Left renal cortex interstitium (tissue), 4 donors: ENCODE results near the gene EXOC6B. TPM values are rescaled to one million over a fixed set of nuclear protein-coding genes. Genes with fewer than 3 reads are reported as not detected.

Source experiments
- DNase-seq, 4 donors: peaks; one replicate each; pipeline ENCODE4 v3.0.0-alpha.2; 2013; ENCODE audit warnings: low read depth in 4 of 4, low spot score in 2 of 4, missing footprints in 1 of 4
- polyA plus RNA-seq, 4 donors: library from polyadenylated mRNA; unstranded; fragments of 120-200 nt; gene quantifications; one replicate each; pipeline ENCODE4 v1.2.1, GENCODE V29; 2013; ENCODE audit not compliant: insufficient read length in 4 of 4

Gene EXOC6B
- polyA plus RNA-seq, 4 donors, result 20.7 to 23.6 (median 22.1) TPM

DNA sequence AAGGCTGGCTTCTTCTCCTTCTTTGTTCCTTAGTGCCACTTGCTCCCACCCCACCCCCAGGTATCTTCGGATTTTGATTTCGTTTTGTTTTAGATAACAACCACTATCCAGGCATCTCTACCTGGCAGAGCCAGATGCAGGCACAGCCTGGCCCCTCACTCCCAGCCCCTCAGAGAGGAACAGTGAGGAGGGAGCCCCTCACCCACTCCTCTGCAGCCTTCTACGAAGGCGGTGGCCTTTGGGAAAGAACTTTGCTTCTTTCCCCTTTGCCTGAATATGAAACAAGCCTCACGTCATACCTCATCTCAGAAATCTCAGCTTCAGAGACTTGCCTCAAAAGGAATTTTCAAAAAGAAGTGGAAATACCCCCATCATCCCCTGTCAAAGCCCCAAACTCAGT is 671.9 kb downstream of the EXOC6B start:
- no peak for DNase-seq

DNA sequence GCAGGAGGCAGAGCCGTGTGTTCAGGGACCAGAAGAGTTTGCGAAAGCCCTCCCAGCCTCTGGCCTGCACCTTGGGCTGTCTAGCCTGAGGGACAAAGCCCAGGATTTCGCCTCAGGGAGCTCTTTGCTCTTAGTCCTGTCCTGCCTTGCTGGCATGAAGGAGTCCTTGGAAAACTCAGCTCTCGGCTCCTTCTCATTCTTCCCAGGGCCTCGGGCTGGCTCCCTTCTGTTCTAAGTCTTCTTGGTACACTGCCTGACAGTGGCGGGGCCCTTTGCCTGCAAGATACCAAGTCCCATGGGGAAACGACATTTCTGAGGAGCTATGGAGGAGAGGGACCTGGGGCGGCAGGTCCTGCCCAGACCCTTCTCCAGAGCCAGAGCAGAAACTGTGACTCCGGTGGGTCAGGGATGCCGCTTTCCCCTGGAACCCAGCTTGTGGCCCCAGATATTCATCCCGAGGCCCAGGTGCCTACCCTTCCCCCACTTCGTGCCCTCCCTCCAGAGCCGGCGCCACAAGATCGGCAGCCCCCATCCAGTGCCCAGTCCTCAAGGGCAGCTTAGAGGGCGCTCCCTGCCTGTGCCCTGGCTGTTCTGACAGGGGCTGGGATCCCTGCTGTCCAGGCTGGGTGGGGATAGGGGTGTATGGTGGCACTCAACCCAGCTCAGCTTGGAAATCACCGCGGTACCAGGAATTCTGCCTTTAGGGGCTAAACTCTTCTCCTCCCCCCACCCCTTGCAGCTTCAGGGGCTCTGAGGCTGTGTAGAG is 672.6 kb downstream of the EXOC6B start:
- no peak for DNase-seq

DNA sequence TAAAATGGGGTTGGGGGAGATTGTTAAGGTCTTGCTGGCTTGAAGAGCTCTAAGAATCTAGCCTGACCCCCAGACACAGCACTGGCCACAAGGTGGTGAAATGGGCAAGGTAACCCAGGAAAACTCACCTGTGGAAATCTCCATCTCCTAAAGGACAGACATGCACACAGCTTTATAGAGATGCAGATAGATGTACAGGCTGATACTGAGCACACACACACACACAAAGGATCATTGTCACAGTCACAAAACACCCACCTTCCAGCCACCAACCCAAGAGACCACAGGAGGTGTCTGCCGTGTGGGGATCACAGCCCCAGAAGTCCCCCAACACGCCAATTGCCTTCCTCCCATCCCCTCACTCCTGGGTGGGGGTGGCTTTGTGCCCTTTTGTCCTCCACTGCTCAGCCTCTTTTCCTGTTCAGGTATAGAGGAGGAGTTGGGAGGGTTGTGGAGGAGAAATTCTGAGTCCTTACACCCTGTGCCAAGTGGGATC is 674.9 kb downstream of the EXOC6B start:
- no peak for DNase-seq

DNA sequence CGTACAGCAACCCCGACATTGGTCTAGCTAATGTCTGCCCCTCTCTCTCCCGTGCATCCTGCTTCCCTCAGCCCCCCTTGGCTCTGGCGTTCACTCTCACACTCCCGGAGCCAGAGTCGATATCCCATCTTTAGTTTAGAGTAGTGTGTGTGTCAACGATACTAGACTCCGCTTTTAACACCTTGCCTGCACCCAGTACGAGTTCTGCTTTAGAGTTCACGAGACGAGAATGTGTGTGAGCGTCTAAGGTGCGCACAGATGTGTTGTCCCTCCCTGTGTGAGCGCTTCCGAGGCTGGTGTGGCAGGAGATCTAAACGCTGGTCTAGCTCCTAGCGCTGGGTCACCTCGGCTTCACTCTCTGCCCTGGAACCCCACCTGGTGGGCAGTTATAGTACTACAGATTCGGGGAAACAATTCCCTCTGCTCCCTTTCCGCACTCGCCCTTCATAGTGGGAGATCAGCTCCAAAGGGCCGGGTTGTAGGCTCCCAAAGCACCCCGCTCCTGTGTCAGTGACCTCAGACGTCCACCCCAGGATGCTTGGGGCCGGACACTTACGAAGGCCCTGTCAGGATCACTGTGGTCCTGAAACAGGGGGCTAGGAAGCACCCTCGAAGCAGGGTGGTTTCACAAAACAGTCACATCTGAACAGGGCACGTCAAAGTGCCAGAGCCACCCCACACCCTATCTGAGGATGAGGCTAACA is 675.5 kb downstream of the EXOC6B start:
- DNase-seq, result peak in 3 of 4 donors; percentile 77 to 88 (median 77)

DNA sequence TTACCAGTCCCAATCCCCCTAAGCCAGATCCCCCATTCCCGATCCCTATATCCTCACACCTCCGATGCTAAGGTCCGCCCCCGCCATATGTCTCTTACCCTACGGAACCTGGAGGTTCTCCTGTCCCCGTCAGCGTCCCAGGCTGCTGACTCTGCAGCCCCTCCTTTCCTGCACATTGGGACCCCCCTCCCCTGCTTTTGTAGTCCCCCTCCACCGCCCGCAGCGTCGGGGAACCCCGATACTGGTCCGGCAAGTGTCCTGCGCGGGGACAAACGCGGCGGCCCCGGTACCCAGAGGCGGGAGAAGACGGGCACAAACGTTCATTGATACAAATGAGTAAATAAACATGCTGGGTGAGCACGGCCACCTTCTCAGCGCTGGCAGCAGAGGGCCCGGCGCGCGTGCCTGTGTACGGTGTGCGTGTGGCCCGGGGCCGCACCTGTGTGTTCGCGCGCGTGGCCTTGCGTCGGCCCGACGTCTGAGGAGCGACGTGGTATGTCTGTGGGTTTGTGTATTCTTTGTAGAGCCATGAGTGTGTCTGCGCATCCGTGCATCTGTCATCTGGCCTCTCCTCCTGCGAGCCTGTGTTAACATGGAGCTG is 676.2 kb downstream of the EXOC6B start:
- DNase-seq, result no peak

DNA sequence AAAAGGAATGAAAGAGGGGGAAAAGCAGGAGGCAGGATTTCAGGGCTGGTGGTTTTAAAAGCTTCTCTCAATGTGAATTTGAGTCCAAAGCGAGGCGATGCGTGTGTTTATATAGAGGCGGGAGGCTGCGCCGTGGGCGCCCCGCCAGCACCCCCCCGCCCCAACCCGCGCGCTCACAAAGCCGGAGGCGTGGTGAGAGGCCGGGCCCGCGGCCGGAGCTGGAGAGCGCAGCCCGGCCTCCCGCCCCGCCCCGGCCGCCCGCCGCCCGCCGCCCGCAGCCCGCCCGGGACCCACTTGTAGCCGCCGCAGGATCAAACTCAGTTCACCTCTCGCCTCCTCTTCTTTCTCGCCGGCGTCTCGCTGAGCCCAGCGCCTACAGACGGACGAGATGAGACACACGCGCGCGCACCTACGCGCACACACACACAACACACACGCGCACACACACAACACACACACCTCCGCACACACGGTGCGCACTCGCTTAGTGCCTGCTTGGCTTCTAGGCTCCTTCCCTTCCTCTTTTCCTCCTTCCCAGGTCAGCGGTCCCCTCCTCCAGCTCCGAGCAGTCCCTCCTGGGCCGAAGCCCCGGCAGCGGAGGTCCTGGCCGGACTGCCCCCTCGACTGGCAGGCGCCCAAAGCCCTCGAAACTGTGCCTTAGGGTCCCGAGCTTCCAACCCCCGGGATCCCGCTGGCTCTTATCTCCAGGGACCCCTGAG is 676.8 kb downstream of the EXOC6B start:
- DNase-seq, result no peak

DNA sequence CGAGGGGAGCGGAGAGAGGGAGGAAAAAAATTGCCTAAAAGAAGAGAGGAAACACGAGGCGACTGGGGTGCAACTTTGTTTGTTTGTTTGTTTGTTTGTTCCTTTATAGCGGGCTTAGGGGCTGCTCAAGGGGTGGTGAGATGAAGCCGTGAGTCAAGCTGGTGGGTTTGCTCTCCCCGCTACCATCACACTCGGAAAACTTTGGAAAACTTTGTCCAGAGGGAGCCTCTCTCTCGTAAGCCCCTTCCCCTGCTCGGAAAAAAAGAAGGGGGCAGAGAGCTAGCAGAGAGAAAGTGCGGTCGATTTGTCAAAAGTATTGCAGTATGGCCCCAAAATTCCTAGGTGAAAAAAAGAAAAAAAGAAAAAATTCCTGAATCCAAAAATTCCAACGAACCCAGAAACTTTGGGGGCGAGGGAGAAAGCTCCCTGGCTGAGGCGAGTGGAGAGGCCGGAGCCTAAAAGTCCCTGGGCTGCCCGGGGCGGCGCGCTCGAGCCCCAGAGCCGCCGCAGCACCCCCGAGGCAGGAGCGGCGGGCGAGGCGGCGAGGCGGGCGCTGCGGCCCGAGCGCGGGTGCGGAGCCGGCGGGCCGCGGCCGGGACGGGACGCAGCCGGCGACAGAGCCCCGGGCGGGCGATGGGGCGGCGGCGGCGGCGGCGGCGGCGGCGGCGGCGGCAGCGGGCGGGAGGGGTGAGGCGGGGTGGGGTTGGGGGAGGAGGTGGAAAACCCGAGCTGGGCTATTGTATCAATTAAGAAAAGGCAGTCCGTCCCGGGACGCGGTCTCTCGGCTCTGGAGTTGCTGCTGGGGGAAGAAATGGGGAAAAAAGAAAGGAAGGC is 677.6 kb downstream of the EXOC6B start:
- no peak for DNase-seq

DNA sequence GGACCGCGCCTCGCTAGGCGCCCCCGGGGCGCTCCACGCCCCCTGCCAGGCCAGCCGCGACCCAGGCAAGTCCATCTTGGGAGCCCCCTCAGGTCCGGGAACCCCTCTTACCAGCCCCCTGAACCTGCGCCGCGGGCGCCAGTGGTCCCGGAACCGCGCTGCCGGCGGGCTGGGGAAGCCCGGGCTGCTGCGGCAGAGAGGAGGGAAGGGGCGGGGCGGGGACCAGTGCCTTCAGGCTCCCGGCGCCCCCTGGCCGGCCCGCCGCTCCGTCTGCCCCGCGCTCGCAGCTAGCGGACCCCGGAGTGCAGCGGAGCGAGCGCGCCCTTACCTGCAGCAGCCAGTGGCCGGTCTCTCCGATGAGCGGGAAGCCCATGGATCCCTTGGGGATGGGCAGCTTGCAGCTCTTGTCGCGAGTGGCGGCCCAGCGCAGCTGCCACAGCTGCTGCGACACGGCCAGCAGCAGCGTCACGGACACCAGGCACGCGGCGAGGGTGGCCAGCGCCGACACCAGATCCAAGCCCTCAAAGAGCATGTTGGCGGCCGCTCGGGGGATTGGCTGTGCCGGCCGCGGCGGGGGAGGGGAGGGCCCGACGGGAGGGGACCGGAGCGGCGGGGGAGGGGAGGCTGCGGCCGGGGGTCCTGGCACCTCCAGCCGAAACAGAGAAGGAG is 678.4 kb downstream of the EXOC6B start, which contains the start of gene CYP26B1:
Gene CYP26B1, minus strand, starts transcription at position 560 of the 669 bp plus-strand sequence. Its CDS starts 28 bp downstream, at position 532.
- no peak for DNase-seq

DNA sequence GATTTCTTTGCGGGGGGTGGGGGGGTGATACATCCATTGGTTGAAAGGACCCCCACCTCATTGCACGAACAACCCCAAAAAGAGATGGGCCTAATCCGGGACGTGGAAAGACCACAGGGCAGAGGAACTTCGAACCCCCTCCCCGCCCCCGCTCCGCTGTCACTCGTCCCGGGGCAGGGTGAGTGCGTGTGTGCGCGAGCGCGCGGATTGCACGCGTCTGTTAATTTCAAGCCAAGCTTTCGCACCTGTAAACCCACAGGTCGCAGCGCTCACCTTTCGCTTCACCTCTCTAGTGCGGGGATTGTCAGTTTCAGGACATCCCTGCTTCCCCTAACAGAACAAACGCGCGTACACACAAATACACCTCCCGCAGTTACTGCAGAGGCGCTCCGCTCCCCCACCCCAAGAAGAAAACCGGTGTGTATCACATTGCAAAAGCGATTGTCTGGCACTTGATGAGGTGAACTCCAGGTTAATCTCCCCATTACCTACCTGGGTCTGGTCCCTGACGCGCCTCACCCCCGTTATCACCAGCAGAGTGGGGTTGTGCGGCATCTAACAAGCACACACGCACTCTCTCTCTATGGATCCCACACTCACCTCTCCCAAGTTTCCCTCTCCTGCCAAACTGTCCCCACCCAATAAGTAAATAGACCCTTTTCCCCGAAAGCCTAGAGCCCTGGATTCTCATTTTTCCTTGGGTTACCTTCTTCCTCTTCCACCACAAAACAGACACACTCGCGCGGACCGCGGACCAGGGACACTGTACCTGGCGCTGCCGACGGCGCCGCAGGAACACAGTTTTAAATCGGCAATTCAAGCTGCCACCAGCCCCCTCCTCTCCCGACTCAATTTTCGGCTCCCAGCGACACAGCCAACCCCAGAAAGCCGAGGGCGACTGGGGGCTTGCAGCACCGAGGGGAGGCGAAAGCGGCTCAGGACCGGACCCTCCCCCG is 679.2 kb downstream of the EXOC6B start:
- no peak for DNase-seq

DNA sequence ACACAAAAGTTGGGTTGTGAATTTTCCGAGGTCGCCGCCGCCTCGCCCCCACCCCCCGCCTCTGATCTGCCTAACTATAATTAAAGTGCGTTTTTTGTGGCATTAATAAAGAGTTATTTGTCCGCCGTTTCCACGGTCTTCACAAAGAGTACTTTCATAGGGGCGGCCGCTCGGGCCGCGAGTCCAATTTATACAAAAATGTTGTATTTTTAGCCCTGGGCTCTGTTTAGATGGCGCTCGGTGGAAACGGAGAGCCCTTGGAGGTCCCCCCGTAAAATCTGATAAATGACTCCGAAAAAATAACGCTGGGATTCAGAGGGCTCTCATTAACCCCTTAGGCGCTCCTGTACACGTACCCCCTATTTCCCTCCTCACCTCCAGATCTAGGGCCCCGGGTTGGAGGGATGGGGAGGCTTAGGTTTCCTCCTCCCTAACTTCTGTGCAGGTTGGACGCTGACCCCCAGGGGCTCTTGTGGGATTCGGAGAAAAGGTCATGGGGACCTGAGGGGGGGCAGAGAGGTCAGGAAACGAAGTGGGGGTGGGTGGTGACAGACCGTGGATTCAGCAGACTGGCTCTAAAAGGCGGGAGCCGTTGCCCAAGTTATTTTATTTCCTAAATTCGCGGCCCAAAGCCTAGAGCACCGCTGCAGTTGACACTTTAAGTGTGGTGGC is 680.0 kb downstream of the EXOC6B start:
- DNase-seq, result no peak

DNA sequence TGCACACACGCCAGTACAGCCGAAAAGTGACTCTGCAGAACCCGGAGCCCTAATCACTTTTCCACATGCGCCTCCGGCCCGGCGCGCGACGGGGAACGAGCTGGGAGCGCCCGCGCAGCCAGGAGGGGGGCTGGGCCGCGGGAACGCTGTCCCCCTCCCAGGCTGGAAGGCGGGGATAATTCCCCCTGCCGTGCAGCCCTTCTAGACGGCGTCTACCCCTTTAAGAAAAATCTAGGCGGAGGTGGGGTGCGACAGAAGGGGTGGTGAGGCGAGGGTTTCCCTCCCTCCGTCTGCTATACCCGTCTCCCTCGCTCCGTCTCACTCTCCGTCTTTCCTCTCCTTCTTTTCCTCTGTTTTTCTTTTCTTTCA is 680.6 kb downstream of the EXOC6B start:
- no peak for DNase-seq

DNA sequence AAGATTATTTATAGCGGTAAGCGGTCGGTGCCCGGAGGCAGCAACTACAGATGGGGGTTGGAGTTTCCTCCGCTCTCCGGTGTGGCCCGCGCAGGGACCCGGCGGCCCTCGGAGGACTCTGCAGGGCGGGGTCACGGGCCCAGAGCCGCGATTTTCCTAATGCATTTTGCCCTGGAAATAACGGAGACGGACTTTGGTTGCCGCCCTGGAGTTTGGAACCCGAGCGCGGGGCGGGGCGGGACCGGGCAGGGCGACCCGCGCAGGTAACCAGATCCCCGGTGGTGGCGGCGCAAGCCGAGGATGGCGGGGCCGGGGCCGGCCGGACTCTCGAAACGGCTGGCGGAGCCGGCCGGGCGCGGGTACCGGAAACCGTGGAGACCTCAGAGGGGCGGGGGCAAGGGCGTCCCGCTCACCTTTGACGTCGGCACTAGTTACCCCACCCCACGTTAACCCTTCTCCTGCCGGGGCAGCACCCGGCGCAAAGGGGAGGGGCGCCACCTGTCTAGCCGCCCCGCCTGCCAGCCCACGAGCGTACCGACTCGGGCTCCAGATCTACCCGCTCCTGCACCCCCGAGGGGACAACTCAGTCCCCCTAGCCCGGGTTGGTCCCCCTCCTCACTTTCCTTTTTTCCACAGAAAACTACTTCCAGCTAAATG is 681.1 kb downstream of the EXOC6B start:
- no peak for DNase-seq

DNA sequence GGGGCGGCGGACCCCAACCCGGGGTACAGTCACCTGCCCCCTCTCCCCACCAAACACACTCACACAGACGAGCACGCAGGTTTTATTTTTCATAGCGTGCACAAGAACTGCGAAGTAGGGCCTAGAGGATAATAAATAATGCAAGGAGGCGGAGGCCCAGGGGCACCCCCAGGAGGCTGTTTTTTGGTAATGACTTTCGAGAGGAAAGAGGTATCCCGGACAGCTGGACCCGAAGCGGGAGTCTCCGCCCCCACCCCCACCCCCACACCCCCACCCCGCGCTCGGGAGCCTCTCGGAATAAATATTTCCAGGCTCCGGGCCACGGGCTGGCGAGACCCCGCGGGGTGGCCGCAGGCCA is 681.6 kb downstream of the EXOC6B start:
- DNase-seq, result no peak

DNA sequence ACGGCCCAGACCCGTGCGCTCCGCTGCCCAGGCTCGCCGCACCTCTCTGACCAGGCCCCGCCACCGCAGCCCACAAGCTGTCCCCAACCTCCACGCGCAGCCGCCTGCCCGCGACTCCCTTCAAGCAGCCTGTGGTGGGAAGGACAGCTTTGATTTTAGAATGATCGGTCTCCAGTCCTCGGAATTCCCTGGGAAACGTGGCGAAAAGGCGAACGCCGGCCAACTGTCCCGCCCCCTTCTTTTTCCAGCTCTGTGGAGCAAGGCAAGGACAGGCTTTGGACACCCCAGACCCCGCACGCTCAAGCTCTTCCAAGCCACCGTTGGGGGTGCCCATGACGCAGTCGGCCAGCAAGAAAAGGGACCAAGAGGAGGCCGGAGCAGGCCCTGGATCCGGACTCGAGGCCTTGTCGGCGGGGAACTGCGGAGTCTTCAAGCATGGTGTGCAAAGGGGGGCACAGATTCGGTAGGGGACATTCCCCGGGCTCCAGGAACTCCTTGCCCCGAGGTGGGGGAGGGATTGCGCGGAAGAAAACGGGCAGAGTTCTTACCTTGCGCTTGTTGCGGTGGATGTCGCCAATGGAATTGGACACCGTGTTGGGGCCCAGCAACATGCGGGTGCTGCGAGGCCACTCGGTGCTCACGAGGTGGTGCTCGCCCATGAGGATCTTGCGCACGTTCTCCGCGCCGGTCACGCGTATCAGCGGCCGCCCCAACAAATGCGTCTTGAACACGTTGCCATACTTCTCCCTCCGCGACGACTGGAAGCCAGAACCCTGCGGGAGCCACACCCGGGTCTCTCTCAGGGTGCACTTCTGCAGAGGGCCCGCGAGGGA is 682.2 kb downstream of the EXOC6B start:
- DNase-seq, result no peak

DNA sequence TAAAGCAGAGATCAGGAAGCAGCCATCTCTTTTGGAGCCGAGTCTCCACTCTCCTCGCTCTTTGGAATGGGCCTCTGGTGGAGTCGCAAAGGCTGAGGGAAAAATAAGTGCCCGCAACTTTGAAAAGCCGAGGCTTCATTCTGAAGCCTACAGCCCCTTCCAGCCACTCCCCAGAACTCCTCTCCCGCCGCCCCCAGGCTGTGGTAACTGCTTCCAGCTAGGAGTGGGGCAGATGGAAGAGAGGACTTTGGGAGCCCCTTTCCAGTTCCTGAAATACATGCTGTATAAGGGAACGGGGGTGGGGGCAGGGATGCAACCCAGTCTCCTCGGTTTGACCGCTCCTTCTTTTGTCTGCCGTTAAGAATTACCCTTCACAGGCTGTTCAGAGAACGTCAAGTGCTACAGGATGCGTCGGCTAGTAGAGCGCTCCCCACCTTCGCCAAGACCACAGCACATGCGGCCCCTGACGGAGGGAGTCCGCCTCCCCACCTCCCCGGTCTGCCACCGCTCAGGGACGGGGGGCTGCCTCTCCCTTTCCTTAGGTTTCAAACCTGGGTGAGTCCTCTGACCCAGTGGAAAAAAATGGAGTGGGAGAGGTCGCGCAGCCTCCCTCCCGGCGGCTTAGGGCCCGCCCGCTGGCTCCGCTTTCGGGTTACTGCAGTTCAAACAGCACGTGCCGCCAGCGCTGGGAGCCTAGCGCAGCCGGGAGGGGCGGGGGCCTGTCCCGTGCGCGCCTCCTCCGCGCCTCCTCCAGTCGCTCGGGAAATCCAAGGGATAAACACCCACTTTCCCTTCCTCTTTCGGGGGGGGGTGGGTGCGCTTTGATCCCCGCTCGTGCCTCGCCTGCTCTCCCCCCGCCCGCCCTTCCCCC is 683.0 kb downstream of the EXOC6B start:
- DNase-seq, result no peak
